ENCODE results near the gene AGPAT3.

AGPAT3 gene

DNA sequence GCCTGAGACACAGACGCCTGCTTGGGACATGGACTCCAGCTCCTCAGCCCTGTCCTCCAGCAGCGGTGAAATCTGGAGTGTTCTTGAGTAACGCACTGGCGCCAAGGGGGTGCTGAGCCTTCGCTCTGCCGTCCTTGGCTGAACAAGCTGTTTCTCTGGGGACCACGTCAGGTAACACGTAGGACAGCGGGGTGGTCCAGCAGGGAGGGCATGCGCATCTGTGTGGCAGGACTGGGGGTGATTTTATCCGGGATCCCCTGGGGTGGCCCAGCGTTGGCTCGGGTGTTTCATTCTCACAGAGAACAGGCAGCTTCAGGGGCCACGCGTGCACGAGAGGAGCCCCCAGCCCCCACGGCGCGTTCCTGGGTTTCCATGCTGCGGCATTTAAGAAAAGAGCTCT lies 61.2 kb downstream of the AGPAT3 start:
- DNase-seq: no peak

DNA sequence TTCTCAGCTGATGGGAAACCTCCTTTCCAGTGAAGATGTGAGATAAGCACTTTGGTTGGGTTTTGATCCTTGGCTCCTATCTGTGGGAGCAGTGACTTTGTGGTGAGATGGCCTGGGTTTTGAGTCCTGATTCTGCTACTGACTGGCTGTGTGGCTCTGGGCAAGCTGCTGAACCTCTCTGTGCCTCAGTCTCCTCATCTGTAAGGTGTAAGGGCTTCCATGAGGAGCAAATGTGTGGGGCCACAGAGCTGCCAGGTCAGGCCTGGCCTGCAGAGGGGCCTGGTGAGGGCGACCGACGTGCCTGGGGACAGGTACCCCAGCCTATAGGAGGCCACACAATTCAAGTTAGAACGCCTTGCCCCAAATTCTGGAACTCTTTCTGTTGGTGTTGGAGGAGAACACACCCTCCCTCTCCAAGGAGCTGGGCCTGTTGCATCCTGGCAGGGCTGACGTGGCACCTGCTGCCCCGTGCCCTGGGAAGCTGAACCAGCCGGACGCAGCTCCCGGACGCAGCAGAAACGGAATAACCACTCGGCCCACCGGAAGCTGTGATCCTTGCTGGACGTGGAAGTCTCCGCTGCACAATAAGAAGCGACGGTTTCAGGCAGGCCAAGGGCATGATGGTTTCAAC lies 62.7 kb downstream of the AGPAT3 start:
- DNase-seq: no peak

DNA sequence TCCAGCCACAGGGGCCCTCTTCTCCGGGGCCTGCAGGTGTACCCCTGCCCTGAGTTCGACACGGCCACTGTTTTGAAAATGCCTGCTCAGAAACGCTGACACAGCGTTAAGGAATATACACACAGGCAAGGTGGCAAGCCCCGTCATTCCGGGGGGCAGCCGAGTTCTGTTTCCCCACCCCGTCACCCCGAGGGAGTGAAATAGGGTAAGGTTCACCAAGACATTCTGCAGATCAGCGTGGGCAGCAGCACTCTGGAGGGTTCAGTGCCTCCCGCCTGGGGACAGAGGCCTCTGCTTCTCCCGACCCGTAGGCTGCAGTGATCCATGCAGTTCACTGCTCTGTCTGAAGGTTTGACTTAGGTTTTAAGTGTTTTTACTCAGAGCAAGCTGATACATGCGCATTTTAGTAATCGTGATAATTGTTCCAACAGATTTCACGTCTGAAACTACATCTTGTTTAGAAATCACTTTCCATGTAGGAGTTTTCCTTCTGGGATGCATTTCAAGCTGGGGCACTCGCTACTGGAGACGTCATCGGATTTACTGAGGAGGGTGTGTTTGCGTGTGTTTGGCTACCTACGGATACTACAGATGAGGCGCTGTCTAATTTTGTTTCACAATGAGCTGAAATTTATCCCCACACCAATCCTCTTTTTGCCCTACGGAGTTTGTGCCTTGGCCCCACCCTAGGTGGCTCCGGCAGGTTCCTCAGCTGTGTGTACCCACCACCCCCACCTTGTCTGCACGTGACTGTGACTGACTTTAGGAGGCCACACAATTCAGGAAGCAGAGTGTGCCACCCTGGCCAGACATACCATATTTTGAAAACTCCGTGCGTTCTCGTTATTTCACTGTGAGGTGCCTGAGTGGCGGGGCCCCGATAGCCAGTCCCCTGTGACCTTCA lies 63.5 kb downstream of the AGPAT3 start:
- no peak for DNase-seq

DNA sequence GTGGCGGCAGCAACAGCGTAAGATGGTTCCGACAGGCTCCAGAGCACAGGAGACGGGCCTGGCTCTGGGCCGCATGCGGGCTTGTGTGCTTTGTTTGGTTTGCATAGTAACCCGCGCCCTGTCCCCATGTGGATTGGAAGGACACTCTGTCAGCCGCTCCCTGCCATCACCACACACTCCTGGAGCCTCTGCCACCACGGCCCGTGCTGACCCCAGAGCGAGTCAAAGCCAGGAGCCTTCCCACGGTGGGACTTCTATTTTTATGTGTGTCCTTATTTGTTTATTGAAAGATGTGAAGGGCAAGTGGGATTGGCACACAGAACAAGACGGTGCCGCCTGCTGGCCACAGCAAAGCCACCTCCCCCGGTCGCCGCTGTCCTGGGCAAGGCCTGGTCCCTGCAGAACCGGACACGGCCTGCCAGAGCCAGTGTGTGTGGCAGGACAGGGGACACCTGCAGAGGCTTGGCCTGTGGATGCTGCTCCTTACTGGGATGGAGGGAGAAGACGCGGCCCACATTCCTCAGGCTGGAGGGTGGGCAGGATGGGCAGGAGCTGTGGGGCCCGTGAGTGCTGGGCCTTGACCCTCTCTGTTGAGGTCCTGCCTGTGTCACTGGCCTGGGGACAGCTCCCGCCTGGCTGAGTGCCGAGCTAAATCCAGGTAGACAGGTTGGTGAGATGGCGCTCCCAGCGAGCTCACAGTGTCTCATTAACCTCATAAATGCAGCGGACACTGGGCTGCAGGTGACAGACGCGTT lies 64.4 kb downstream of the AGPAT3 start:
- no peak for DNase-seq

DNA sequence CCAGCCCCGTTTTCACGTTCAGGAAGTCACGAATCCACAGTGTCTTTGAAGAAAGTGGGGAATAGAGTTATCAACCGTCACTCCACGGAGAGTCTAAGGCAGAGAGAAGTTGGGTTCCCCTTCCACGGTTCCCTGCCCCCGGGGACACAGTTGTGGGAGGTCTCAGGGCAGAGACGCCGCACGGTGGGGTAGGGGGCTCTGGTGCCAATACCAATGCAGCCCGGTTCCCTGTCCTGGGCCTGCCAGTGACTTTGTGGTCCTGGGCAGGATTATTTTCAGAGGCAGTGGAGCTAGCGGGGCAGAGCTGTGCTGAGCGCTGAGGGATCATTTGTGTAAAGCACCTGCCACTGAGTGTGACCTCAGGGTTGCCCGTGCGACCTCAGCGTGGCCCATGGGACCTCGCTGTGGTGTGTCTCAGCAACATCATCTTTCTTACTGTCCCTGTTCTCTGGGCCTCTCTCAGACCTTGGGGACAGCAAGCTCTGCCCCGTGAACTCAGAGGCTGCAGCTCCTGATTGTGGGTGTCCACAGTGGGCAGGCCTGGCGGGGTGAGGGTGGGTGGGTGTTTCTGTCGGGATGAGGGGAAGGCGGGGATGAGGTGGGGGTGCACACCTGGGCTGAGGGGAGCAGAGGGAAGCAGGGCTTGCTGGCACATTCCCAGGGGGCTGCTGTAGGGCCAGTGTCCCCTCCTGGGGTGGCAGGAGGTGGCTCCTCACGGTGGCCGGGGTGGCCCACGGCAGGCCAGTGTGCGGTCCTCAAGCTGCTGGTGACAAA lies 65.2 kb downstream of the AGPAT3 start:
- no peak for DNase-seq

DNA sequence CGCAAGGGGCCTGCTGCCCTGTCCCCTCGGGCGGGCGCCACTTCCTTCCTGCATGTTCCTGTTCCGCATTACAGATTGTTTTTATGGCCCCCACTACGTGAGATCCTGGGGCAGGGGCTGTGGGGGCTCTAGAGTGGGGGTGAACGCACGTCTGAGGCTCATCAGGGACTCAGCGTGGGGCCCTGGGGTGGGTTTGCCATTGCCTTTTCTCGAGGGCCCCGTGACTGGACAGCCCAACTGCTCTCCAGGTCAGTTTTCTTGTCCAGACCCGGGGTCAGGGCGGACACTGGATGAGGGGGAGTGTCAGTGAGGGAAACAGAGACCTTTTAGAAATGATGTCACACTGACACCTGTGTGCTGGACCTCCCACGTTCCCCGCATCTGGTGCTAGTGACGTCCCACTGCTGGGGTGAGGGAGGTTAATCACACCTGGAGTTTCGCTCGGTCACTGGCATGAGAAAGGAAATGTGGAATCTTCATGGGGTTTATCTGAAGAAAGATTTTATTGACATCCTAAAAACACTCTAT lies 65.9 kb downstream of the AGPAT3 start:
- no peak for DNase-seq

DNA sequence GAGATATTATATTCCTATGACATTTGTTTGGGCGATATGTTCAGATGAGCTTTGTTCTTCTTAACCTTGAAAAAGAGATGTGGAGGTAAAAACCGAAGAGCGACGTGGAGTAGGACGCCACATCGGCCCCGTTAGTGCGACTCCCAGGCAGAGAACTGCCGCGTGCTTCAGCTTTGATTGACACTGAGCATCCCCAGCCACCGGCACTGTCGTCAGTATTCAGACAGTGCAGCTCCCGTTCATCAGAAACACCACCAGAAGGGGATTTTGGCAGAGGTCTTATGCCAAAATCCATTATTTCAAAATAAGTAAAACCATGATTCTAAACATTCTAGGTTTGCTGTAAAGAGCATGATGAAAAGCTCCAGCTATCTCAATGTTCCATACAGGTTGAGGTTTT lies 66.5 kb downstream of the AGPAT3 start:
- no peak for DNase-seq

DNA sequence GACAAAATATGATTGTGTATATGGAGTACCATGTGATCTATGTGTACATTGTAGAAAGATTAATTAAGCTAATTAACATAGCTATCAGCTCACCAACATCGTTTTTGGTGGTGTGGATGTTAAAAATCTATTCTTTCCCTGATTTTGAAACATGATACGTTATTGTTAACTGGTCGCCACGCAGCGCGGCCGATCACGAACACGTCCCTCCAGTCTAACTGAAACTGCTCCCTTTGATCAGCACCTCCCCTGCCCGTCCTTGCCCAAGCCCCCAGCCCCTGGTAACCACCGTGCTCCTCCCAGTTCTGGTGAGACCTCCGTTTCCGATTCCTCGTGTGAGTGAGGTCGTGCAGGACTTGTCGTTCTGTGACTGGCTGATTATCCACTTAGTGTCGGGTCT lies 67.0 kb downstream of the AGPAT3 start:
- no peak for DNase-seq

DNA sequence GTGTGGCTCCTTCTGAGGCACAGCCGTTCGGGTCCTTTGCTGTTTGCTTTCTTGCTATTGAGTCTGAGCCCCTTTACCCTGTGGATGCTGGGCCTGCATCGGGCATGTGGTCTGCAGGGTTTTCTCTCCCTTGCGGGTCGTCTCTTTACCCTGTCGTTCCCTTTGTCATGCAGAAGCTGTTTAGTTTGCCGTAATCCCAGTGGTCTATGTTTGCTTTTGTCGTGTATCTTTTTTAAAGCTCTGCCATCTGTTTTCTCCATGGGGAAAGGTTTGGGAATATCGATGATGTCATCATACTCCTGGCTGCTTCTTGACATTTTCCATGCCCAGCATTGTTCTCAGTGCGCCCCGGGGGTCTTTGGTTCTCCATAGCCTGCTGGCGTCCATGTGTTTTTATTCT lies 68.2 kb downstream of the AGPAT3 start:
- no peak for DNase-seq

DNA sequence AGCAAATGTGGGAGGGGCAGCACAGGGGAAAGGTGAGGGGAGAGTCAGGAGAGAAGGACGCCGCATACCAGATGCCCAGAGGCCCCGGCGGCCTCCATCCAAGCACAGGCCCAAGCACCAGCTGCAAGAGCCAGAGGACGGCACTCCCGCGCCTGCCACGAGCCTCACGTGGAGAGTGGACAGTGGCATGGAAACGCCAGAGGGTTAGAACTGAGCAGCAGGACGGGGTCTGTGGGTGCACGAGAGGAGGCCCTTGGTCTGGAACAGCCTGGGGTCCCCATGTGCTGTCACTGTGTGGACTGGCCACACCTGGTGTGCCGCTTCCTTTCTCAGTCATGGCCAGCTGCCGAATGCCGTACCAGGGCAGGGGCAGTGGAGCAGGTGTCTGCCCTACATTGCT lies 68.7 kb downstream of the AGPAT3 start:
- DNase-seq: no peak

DNA sequence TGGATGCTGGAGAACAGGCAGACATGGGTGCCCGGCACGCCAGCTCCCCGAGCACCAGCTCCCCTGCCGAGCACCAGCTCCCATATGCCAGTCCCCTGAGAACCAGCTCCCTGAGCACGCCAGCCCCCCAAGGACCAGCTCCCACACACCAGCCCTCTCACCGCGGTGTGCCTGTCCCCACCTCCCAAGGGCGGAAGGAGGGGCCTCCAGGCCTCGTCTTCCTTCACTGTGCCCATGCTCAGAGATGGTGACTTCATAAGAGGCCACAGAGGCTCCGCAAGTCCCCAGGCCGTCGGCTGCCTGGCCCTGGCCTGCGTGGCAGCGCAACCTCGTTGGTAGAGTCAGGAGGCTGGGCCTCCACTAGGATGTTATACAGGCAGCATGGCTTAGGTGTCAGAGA lies 69.1 kb downstream of the AGPAT3 start:
- no peak for DNase-seq

DNA sequence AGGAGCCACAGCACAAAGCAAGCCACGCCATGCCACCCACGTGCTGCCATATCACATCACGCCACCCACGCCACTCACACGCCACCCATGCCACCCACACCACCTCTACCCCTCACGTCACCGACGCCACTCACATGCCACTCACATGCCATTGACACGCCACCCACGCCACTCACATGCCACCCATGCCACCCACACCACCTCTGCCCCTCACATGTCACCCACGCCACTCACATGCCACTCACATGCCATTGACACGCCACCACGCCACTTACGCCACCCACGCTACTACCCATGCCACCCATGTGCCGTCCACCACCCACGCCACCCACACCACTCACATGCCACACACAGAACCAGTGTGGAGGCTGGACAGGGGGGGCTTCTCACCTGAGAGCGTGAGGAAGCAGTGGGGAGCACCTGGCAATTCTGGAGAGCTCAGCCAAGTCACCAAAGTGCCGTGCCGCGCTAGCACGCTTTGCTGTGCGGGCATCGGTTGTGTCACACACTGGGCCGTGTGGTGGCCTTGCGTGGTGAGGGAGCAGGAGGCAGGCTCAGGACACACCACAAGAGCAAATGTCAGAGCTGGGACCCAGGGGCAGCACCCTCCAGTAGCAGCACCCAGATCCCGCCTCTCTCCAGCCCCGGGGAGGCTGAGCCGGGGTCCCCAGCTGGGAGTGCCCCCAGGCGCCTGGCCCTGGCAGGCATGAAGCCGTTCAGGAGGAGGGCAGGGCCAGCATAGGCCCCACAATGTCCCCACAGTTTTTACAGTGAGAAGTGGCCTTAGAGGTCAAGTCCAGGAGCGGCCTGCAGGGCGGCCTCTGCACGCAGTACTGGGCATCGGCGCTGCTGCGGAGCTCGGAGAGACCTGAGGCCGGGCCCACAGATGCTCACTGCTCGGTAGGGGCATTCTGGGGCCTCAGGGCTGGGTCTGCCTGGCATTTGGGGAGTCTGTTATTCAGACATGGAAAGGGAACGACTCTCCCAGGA lies 70.0 kb downstream of the AGPAT3 start:
- DNase-seq: no peak

DNA sequence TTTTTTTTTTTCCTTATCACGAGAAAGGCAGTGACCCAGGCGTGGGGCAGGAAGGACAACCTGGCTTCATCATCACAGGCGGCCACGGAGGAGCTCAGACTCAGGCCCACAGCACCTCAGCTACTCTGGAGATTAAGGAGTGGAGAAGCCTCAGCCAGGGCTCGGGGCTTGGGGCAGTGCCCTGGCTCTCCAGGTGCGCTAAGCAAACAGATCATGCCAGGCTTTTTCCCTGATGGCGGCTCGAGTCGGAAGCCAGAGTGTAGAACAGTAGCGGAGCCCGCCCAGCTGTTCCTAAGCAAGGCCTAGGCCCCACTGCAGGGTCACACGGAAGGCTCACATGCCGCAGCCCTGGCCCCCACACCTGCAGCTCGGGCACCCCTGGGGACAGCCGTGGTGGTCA lies 70.7 kb downstream of the AGPAT3 start:
- DNase-seq: no peak

DNA sequence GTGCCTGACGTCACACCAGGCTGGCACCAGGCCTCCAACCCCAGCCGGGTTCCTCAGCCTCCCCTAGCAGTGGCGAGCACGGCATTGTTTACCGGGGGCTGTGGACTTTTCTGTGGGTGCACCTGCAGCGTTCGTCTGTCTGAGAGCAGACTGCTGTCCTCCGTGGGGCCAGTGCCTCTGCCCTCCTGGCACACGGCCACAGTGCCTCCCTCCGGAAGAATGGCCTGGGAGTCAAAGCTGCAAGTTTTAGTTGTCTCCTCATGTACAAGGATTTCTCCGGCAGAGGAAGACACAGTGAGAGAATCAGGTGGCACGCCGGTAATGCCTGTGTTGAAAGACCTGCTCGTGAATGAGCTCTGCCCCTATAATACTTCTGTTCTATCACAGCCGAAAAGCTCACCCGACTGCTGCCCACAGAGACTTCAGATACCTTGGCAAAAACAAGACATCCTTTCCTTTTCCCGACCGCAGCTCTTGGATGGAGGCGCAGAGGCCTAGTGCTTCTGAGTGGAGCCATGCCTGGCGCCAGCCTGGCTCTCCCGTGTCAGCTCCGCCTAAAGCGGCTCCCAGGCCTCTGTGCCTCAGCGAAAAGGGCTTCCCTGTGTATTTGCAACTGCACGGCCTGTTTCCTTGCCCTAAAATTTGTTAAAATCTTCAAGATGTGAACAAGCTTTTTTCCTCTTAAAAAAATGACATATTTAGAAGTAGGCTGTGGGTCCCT lies 71.4 kb downstream of the AGPAT3 start:
- no peak for DNase-seq

DNA sequence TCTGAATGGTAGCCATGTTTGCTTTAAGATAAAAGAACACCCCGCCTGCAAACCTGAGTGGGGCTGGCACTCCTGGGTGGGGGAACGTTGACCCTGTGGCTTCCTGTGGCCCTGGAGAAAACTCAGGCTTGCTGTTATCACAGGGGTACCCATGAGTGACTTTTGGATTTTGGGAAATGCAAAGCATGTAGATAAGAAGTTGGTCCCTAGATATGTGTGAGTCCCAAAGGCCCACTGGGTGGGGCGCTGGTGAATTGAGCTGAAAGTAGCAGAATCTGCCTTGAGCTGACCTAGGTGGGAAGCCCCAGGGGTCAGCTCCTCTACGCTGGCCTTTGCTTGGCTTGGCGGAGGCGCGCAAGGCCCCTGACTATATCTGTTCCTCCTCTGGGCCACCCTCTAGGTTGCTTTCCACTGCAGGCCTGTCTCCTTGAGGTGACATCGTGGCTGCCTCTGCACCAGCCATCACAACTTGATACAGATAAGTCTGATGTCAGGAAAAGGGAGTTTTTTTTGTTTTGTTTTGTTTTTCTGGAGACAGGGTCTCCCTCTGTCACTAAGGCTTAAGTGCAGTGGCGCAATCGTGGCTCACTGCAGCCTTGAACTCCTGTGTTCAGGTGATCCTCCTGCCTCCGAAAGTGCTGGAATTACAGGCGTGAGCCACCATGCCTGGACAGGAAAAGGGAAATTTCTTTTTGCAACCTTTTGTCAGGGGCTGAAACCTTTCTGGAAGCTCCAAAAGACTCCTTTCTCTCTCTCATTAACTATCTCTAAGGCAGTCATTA lies 72.2 kb downstream of the AGPAT3 start:
- no peak for DNase-seq

DNA sequence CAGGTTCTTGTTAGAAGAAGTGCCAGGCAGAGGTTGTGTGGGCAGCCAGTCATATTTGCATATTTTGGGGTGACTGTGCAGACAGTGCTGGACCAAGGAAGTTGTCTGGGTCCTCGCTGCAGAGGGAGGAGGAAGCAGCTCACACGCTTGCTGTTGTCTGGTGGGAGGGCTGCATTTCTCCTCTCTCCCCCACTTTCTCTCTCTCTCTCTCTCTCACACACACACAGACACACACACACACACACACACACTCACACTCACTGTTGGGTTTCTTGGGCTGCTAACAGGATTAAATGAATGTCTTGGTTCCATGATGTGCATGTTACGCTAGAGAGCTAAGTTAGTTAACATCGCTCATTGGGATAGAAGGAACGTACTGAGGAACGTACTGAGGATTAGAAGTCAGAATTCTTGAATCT lies 72.9 kb downstream of the AGPAT3 start:
- peak; percentile 57 for DNase-seq

DNA sequence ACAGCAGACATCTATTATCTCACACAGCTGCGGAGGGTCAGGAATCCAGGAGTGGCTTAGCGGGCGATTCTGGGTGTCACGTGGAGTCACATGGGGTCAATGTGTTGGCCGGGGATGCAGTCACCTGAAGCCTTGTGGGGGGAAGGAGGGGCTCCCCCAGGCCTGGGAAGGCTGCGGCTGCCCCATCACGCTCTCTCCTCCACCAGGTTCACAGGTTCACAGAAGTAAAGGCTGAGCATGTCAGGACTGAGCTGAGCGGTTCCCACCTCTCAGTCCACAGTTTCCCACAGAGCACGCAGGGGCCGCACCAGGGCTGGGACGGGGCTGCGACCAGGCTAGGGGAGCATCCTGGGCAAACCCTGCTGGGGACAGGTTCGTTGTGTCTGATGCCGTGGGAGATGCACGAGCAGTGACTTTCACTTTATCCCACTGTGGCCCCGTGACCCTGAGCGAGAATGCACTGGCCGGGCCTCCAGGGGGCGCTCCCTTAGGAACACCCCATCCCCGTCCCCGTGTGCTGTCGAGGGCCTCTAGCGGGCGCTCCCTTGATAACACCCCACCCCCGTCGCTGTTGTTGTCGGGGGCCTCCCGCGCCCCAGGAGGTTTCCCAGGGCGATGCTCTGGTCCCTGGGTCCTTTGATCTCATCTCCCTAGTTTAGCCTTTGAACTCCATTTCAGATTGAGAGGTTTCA lies 73.9 kb downstream of the AGPAT3 start:
- peak; percentile 83 for DNase-seq

DNA sequence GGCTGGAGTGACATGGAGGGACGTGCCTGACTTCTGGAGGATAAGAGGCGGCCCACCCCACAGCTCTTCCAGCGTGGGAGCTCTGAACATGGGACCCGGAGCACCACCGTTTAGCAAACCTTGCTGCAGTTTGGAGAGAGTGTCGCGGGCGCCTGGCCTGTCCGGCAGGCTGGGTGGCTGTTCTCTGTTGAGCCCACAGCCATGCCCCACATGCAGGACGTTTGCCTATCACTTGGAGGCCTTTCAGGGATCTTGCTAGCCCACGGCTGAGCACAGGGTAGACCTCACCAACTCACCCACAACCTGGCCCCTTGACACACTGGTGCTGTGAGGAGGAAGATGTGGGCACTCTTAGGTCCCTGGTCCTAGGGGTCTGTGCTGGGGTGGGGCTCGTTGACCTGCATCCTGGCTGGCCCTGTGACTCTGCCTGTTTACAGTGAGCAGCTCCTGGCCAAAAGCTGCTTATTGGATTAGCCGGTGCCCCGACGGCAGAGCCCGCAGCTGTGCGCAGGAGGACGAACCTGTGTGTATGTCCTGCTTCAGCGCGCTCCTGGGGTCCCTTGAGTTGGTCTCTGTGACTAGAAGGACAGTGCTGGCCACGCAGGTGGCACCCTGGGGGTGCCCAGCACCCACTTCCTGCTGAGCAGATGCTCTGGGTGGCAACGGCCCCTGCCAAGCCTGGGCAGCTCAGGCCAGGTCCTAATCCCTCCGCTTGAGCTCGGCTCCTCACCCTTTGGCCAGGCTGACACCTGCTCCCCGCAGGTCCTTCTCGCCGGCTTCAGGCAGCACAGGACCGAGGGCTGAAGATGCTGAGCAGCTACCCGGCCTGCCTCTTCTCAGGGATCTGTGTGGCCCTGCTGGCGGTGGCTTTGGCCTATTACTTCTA lies 74.7 kb downstream of the AGPAT3 start:
- no peak for DNase-seq

All from inflammatory macrophage treated with lipopolysaccharide for 4 hours (primary cell).